ENCODE results near the gene OSTN.
"Not testable (repeated sequence)": the region's sequence is repeated elsewhere in the genome, so short reads cannot be mapped to it uniquely, and the experiment has no call there.

The OSTN gene

DNA sequence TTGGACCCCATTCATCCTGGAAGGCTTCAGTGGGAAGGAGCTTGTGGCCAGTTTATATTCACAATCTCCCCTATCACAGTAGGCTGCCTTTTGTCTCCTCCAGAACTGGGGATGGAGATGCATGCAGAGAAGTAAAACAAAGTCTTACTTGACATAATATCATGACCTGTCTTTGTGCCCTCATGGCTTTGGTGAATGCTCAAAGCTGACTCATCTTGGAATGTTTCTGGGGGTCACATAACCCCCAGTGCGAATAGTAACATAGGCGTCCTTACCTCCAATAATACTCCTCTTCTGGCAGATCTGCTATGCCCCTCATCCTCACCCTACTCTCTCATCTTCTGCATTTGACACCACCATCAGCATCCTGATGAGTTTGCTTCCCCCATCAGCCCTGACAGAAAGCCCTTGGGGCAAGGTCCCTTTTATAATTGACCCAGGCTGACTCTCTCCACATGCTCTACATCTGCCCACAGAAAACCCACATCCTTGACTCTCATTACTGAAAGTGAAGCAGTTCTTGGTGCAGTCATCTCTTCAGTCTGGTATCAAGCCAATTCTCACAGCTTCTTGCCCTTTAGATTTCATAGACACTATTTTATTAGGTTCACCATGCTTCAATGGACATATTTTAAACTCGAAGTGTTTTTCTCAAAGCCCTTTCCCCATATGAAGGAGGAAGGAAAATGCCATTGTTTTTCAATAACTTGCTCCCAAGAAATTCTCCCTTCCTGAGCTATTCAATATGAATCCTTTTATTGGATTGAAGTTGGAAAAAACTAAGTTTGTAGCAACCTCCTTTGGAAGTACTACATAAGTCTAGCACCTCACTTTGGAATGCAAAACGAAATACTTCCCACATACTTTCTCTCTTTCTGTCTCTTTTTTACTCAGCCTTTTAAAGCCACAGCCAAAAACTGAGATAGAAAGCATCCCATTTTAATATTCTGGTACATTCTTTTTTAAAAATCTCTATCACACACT is 36.6 kb downstream of the OSTN start:
- DNase-seq = no peak

DNA sequence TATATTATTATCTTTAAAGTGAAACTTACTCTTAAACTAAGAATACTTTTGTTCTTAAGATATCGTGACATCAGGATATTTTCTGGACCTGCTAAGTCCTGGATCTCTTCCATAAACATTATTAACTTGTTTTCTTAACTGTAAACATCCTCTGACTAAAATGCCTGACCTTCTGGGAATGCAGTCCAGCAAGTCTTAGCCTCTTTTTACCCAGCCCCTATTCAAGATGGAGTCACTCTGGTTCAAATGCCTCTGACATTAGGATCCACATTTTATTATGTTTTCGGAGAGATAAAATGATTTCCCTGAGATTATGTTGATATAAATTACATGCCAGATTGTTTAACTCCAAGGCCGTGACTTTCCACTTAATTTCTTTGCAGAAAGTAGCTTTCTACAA is 37.6 kb downstream of the OSTN start:
- DNase-seq = no peak

DNA sequence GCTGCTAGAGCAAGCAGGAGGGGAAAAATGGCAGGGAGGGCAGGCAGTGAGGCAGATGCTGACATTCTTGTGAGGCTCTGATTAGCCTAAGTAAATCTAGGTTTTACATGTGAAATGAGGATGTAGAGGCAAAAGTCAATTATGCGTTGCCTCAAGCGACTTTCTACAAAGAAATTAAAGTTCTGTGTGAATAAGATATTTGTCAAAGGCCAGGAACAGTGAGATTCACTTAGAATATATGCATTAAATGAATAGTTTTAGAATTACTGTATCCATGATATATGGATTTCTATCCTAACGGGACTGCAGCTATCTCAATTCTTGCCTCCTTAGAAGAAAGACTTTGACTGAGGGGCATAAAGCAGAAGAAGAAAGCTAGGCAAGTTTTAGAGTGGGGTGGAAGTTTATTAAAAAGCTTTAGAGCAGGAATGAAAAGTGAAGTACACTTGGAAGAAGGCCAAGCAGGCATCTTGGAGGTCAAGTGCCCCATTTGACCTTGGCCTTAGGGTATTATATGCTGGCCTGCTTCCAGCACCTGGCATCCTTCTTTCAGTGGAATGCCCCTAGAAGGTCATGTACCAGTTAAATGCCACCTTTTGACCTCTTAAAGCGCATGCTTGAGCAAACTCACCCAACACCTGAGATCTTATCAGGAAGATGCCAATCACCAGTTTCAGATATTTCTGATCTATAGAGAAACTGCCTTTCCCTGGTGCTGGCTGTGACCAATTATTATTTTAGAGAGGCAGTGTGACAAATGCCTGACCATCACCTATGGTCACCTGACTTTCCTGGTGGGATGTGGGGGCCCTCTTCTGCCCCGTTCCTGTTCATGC is 38.2 kb downstream of the OSTN start:
- DNase-seq = no peak

DNA sequence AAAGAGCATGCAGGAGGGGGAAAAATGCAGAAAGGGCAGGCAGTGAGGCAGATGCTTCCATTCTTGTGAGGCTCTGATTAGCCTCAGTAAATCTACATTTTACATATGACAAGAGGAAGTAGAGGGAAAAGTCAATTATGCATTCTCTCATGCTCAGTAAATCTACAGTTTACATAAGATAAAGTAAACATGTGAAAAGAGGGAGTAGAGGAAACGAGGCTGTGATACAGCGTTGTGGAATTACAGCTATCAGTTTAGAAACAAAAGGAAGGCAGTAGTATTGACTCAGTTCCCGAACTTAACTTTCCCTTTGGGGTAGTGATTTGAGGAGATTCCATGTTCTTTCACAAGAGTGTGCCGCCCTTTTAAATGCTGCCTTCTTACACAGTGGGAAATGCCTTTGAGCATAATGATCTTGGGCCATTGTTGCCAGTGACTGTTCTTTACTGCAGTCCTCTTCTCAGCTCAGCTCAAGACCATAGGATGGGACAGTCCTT is 39.3 kb downstream of the OSTN start:
- no peak for DNase-seq

DNA sequence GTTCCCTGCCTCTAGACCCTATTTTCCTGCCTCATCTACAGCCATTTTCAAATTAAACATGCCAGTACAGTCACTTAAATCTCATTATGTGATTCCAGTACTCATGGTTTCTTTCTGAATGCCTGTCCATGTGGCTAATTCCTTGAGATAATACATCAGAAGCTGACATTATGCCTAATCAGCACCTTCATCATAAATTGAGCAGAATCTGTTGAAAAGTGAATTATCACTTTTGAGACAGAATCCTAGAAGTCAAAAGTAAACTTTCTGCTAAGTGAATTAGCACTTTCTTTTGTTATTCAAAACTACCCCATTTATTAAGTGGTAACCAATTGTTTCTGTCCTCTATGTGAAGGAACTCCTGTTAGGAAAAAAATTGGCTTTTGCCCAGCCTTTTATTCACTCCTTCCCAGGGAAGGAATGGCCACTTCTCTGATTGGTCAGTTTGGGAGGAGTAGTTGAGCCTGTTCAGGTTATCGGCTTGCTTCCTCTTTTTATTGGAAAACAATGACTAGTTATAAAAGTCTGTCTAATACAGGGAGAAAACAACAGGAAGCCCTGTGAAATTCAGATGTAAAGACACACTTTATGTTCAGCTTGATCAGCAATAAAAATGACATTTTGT is 40.5 kb downstream of the OSTN start:
- no peak for DNase-seq

DNA sequence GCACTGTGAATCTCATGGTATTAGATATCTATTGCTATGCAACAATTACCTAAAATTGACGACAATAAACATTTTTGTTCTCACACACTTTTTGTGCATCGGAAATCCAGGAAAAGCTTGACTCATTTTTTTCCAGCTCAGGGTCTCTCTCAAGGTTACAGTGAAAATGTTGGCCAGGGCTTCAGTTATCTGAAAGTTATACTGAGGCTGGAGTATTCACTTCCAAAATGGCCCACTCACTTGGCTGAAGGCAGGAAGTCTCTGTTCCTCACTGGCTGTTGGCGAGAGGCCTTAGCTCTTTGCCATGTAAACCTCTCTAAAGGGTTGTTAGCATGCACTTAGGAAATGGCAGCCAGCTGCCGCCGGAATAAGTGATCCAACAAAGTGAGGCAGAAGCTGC is 41.4 kb downstream of the OSTN start:
- DNase-seq = no peak

DNA sequence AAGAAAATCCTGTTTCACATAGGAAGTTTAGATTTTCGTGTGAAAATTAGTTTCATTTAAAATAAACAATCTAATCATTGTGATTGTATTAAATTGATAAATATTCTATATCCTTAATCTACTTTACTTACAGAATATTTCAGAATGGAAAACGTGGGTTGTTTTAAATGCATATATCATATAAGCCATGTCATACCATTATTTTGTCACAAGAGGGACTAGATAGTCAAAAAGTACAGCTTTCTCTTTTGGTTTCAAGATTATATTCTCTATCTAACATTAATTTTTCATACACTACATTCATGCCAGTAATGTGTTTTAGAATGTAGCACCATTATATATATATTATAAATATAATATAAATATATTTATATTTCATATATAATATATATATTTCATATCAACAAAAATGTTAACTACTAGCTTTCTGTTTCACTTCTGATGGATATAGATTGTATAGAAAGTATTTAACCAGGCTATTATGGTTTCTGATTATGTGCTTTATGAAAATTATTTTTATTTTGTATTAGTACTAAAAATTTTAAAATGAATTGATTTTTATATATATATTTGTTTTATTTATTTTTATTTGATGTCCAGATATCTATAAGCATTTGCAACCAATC is 45.3 kb downstream of the OSTN start:
- no peak for DNase-seq

DNA sequence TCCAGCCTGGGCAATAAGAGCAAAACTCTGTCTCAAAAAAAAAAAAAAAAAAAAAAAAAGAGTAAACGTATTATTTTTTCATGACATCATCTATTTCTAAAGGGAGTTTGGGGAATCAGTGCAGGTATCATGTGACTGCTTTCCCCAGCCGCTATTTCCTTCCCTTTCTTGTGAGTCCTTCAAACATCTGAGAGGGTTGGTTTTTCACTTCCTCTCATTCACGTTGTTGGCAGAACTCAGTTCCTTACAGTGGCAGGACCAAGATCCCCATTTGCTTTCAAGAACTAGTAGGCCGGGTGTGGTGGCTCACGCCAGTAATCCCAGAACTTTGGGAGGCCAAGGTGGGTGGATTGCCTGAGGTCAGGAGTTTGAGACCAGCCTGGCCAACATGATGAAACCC is 47.0 kb downstream of the OSTN start:
- not testable (repeated sequence) for DNase-seq

DNA sequence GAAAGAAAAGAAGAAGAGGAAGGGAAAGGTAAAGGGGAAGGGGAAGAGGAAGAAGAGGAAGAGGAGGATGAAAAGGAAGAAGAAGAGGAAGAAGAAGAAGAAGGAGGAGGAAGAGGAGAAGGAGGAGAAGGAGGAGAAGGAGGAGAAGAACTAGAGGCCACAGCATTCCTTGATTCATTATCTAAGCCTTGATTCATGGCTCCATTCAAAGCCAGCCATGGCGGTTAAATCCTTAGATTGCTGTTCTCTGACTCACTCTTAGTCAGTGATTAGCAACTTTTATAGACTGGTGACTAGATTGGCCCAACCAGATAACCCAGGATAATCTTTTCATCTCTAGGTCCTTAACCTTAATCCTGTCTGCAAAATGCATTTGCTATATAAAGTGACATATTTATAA is 47.6 kb downstream of the OSTN start:
- DNase-seq = no peak

DNA sequence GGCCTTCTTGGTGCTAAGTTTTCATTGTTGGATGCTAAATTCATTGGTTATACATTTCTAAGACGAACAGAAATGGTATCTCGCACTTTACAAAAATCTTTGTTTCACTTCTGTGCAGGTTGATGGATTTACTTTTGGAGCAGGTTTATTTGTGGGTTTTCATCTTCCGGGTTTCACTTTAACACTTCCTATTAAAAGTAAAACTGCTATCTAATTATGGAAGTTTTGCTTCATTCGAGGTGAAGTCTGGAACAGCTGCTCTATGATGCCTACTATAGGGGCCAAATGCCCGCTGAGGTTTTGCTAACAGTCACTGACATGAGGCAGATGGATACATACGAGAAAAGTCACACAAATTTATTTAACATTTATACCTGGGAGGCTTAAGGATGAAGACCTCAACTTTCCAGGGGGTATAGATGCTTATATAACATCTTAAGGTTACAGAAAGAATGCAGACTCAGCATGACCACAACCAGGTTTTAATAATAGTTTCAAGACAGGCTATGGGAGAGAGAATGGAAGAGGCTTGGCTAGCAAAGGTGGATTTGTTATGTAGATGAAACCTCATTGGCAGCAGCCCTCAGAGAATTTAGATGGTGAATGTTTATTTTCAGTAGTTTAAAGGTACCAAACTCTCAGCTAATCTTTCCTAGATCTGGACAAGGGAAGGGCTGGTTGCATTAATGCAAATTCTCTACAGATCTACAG is 54.2 kb downstream of the OSTN start:
- DNase-seq = no peak

DNA sequence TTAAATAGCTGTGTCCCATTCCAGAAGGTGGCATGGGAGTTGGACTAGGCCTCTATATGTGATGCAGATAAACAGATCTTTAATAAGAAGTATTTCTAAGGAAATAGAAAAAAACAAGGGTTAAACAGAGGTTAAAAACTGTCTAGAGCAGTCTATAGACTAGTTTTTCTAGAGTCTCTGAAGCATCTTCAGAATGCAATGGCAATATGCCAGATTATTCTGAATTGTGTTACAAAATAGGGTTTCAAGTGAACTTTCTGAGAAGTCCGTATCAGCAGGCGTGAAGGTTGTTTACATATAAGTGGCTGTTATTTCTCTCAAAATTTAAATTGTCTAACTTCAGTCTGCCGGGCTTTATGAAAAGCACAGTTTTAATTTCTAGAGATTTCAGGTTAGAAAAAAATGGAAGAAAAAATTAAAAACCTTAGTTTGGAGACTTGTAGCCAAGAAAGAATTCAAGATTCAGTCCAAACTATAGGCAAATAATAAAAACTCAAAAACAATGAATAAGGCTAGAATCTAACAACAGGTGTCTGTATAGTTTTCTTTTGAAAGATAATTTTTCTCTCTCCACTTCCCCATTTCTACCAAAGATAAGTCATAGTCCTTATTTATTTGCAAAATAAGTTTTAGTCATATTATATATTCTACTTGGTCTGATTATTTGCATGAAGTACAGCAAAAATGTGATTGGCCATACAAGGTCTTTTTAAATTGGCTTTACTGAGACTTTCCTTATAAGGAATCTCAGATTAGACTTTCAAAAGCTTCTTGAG is 55.2 kb downstream of the OSTN start:
- DNase-seq = no peak

DNA sequence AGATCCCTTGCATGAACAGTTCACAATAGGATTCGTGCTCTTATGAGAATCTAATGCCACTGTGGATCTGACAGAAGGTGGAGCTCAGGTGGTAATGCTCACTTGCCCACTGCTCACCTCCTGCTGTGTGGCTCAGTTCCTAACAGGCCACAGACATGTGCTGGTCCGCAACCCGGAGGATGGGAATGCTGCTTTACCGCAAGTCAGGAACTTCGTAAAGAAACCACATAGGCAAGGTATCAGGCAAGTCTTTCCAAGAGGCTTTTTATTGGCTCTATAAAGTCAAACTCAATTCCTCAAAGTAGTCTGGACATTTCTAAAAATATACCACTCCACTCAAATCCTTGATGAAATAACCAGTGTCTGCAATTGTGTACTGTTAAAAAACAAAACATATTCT is 56.1 kb downstream of the OSTN start:
- DNase-seq = no peak

DNA sequence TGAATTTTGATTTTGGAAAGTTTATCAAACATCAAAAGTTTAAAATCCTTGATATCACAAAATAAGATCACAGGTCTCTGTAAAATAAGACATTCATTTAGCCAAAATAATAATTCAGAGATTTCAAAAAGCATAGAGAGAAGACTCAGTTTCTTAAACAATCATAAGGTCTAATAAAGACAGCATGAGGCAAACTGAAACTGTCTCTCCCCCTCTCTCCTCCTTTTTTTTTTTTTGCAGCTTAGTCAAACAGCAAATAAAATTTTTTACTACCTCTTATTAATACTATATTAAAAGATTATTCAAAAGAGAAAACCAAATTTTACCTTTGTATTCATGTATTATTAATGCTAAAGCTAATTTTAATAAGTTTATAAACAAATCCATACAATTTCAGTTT is 57.4 kb downstream of the OSTN start:
- DNase-seq = no peak

DNA sequence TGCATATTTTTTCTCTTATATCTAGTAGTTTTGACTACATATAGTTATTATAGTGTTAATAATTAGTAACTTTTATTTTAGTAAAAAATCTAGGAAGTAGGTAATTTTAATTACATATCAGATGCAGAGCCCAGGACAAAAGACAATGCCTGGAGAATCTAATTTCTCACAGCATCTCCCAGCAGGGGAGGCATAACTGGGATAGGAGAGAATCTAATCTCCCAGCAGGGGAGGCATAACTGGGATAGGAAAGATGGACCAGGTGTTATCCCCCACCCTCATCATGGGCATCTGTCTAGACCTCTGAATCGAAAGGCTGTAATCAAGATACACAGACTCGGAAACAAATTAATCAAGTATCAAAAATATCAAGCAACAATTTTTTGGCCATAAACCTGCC is 58.2 kb downstream of the OSTN start:
- no peak for DNase-seq

DNA sequence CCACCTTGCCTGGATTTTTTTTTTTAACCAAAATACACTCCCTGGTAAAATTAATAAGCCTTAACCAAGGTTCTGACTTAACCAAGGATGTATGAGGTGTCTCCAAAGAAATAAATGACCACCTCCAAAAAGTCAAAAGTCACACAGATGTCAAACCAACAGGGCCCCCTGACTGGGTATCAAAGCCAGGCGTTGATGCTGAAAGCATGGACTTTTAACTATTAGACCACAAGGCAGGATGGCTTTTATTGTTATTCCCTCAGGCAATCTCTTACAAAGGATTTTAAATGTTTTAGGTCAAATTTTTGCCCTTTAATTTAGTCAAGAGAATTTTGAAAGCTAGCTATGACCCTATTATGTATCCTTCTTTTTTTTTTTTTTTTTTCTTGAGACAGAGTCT is 60.4 kb downstream of the OSTN start:
- DNase-seq = no peak

DNA sequence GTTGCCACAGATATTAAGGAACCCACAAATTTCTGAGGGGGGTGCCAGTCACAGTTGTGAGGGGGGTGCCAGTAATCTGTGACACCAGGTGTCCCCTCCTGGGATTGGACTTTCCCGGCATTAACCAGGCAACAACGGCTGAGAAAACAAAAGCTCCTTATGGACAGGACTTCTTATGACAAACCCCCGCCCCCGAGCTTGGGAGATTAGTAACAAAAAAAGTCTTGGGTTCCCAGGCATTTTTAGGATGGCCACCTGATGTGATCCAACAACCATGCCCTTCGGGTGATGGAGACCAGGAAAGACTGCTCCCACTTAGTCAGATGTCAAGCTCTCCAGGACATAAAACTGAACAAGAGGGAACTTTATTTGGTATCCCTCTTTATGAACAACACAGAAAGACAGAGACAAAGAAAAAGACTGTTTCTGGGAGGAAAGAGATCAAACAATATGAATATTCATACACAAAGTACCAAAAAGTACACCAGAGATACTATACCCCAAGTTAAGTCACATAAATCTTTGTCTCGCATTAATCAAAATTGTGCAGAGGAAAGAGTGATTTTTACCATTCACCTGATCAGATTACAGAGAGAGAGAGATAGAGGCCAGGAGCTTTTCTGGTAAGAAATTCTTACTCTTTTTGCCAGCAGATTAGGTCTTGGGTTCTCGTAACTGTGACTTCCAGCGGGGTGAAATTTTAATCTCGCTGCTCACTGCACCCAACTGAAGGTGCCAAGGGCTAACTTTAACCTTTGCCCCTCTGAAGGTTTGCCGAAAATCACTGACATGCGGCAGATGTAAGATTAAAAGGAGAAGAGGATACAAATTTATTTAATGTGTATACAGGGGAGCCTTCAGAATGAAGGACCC is 61.6 kb downstream of the OSTN start:
- DNase-seq = no peak

DNA sequence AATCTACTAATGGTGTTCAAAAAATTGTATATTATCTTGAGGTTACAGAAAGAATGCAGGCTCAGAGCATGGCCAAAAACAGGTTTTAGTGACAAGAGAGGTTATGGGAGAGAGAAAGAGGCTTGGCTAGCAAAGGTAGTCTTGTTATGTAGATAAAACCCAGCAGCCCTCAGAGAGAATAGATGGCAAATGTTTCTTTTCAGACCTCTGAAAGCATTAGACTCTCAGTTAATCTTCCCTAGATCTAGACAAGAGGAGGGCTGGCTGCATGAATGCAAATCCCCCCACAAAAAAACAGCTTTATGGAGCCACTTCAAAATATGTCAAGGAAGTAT is 62.2 kb downstream of the OSTN start:
- DNase-seq = no peak

DNA sequence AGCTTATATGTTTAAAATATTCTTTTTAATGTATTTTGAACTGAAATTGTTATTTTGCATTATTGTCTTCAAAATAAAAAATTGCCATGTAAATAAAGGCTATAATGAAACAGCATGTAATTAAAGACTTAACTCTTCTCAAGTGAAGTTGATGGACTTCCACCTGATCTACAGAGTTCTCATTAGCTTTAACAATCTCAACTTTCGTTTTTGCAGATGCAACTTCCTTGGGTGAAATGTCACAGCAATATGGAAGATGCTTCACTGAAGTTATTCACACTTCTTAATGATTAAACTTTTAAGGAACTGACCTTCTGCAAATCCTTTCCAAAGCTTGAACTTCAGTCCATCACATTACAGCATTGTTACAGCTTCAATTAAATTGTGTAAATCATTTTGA is 63.6 kb downstream of the OSTN start:
- DNase-seq = no peak

DNA sequence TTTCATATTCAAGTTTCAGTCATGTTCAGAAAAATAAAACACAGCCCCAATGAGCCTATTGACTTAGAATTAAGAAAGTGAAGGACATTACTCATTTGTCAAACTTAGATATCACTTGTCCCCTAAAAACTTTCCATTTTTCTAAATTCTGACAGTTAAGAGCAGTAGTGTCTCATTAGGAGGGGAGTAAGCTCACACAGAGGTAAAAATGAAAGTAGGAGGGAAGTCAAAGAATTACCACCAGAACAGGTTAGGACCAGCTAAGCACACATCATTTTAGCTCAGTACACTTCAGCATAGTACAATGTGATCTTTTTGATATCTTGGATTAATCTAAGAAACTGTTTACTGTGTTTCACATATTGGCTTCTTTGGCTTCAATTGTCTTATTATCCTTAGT is 64.3 kb downstream of the OSTN start:
- DNase-seq = no peak

DNA sequence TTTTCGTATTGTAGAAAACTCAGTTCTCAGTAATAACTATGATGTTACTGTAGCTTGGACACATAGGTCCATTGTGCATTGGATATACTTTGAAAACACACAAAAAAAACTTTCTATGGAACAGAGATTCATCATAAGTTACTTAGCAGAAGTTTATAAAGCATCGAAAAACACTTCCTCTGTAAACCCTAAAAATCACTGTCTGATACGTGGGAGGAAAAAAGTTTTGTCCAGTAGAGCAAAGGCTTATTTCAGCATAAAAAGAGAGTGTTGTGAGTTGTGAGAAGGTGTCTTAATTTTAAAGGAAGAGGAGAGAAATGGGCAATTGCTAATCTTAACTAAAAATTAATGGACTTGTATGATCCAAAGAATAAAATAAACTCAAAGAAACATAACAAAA is 64.8 kb downstream of the OSTN start:
- no peak for DNase-seq

DNA sequence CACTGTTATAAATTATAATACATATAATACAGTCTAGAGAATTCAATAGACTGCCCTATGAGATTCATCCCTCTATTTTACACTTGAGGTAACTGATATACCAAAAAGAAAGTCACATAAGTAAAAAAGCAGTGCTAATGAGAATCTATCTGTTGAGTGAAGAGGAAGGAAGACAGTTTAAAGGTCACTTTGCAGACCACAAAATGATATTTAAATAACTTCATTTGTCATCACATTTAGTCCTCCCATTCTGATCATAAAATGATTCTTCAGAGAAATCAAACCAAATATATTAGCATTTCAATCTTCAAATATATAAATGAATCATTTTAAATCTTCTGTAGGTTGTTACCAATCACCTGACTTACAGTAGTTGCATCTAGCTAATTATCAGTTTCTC is 69.7 kb downstream of the OSTN start:
- DNase-seq = no peak
